SK-N-SH (cell line): ENCODE measurements around the gene TET2.

Experiments used
- TF ChIP-seq, protein P1 (sequence below): fragments of 200-600 bp; sonication (generic); IDR thresholded peaks from 2 replicates; pipeline ENCODE4 v1.6.1; 2017; ENCODE audit warnings: antibody characterized with exemption, mild to moderate bottlenecking, moderate library complexity
- TF ChIP-seq, protein P2 (sequence below): IDR thresholded peaks from 2 replicates; pipeline ENCODE4 v1.4.0; 2012; ENCODE audit warnings: low read depth

DNA sequence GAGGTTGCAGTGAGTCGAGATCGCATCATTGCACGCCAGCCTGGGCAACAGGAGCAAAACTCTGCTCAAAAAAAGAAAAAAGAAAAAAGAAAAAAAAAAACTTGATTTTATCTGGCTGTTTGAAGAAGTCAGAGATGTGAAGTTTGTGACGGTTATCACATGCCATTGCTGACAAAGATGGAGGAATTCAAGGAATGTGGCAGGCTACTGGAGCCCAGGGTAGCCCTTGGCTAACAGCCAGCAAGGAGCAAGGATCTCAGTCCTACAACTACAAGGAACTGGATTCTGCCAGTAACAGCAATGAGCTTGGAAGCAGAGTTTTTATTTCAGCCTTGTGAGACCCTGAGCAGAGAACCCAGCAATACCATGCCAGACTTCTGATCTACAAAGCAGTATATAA is 24.3 kb upstream of the TET2 start:
- TF ChIP-seq, protein P1, sequence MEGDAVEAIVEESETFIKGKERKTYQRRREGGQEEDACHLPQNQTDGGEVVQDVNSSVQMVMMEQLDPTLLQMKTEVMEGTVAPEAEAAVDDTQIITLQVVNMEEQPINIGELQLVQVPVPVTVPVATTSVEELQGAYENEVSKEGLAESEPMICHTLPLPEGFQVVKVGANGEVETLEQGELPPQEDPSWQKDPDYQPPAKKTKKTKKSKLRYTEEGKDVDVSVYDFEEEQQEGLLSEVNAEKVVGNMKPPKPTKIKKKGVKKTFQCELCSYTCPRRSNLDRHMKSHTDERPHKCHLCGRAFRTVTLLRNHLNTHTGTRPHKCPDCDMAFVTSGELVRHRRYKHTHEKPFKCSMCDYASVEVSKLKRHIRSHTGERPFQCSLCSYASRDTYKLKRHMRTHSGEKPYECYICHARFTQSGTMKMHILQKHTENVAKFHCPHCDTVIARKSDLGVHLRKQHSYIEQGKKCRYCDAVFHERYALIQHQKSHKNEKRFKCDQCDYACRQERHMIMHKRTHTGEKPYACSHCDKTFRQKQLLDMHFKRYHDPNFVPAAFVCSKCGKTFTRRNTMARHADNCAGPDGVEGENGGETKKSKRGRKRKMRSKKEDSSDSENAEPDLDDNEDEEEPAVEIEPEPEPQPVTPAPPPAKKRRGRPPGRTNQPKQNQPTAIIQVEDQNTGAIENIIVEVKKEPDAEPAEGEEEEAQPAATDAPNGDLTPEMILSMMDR: no peak
- TF ChIP-seq, protein P2, sequence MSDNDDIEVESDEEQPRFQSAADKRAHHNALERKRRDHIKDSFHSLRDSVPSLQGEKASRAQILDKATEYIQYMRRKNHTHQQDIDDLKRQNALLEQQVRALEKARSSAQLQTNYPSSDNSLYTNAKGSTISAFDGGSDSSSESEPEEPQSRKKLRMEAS: no peak
